DND-41 (cell line): ENCODE data around the gene SMIM5.
A peak's percentile ranks its signal among the peaks of the same experiment; 100 is the strongest.

Experiments
- ATAC-seq: fragments of 200-7000 bp; cut with Tn5 transposase; 3 replicates; pipeline ENCODE4 v1.9.1; 2021; ENCODE audit warnings: low read depth; ENCODE audit not compliant: insufficient read depth
- DNase-seq: peaks from one replicate; pipeline ENCODE4 v3.0.0-alpha.2; 2020
- H2AFZ ChIP-seq: 2 replicates; pipeline ENCODE4 v1.6.0; 2012; ENCODE audit warnings: low read depth, low read length
- H3K27ac ChIP-seq: 2 replicates; pipeline ENCODE4 v1.5.1; 2012; ENCODE audit warnings: low read length, inconsistent platforms
- H3K27me3 ChIP-seq: fragments of 200-600 bp; sonication (generic); 2 replicates; pipeline ENCODE4 v1.6.0; 2012; ENCODE audit warnings: low read length, mild to moderate bottlenecking, inconsistent platforms; ENCODE audit not compliant: insufficient read depth, poor library complexity
- H3K36me3 ChIP-seq: 2 replicates; pipeline ENCODE4 v1.5.1; 2012; ENCODE audit warnings: low read length, inconsistent platforms; ENCODE audit not compliant: insufficient read depth
- H3K4me1 ChIP-seq: 2 replicates; pipeline ENCODE4 v1.5.1; 2012; ENCODE audit warnings: mild to moderate bottlenecking, low read length; ENCODE audit not compliant: insufficient read depth
- H3K4me2 ChIP-seq: 2 replicates; pipeline ENCODE4 v1.6.0; 2012; ENCODE audit warnings: mild to moderate bottlenecking, moderate library complexity, low read length, inconsistent platforms; ENCODE audit not compliant: insufficient read depth
- H3K4me3 ChIP-seq, 2 experiments: fragments of 200-600 bp in 1 of 2; shearing (Covaris generic) in 1 of 2; 2 replicates each; pipeline ENCODE4 v1.5.1; 2012 to 2016; ENCODE audit warnings: inconsistent platforms in 2 of 2, low read length in 2 of 2, mild to moderate bottlenecking in 2 of 2, low read depth in 1 of 2, moderate library complexity in 1 of 2
- H3K79me2 ChIP-seq: 2 replicates; pipeline ENCODE4 v1.6.0; 2012; ENCODE audit warnings: low read length, inconsistent platforms; ENCODE audit not compliant: insufficient read depth
- H3K9ac ChIP-seq: 2 replicates; pipeline ENCODE4 v1.6.0; 2012; ENCODE audit warnings: low read depth, mild to moderate bottlenecking, inconsistent platforms, low read length, moderate library complexity
- H3K9me3 ChIP-seq: 2 replicates; pipeline ENCODE4 v1.5.1; 2012; ENCODE audit warnings: low read length, moderate library complexity, mild to moderate bottlenecking, inconsistent platforms; ENCODE audit not compliant: insufficient read depth, severe bottlenecking
- H4K20me1 ChIP-seq: 2 replicates; pipeline ENCODE4 v1.6.0; 2012; ENCODE audit warnings: low read length; ENCODE audit not compliant: insufficient read depth
- CTCF ChIP-seq: IDR thresholded peaks from 2 replicates; pipeline ENCODE4 v1.5.1; 2012; ENCODE audit warnings: borderline replicate concordance, low read length, moderate library complexity, mild to moderate bottlenecking; ENCODE audit not compliant: poor library complexity, severe bottlenecking; ENCODE audit errors: extremely low read depth
- EZH2 ChIP-seq: IDR thresholded peaks from 3 replicates; pipeline ENCODE4 v1.6.1; 2012; ENCODE audit warnings: borderline replicate concordance, low read depth, mild to moderate bottlenecking, moderate library complexity, low read length, inconsistent platforms; ENCODE audit not compliant: severe bottlenecking

Gene SMIM5

GRCh38 chr17:75619506-75620431 lies 13.5 kb upstream of the SMIM5 start:
- ATAC-seq (peak; percentile 62), DNase-seq (peak; percentile 37)
- Histone ChIP-seq H3K9ac (no peak overlapping the region), H3K27ac (no peak overlapping the region), H3K4me3 (no peak overlapping the region), H3K27me3 (no peaks in the 10 kb centered on the region), H3K4me2 (no peak overlapping the region), H3K36me3 (no peaks in the 10 kb centered on the region), H3K79me2 (no peaks in the 10 kb centered on the region), H3K4me1 (no peaks in the 10 kb centered on the region), H4K20me1 (0 out of 2 replicates have a peak, but pooled peaks cover 2% of the 10 kb centered on the region), H3K9me3 (no peaks in the 10 kb centered on the region), H2AFZ (no peak overlapping the region)
- peak; percentile 72 for TF ChIP-seq CTCF
- TF ChIP-seq EZH2, result no peak

DNA sequence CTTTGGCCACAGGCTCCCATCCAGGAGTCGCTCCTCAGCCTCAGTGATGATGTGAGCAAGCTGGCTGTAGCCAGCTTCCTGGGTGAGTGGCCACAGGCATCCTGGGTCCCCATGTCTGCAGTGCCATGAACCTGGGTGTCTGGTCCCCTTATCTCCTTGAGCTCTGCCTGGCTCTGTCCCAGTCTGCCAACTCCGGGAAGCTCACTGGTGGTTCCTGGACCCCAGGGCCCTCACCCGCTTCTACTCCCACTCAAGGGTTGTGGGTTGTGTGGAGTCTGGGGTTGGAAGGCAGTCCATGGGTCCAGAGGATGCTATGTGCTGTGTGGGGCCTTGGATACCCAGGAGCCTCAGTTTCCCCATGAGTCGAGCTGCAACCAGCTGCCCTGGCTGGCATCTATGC lies 11.7 kb upstream of the SMIM5 start:
- H3K9ac ChIP-seq, result no peak overlapping the region
- no peak for DNase-seq
- no peaks in the 10 kb centered on the region for H3K36me3 ChIP-seq
- H3K79me2 ChIP-seq, result no peaks in the 10 kb centered on the region
- H3K9me3 ChIP-seq, result no peaks in the 10 kb centered on the region
- H3K4me3 ChIP-seq, result no peak overlapping the region
- no peak for TF ChIP-seq EZH2
- TF ChIP-seq CTCF, result no peak
- ATAC-seq, result no peak
- no peaks in the 10 kb centered on the region for H3K4me1 ChIP-seq
- 0 out of 2 replicates have a peak, but pooled peaks cover 7% of the 10 kb centered on the region for H4K20me1 ChIP-seq
- no peak overlapping the region for H3K27ac ChIP-seq
- H3K27me3 ChIP-seq, result no peaks in the 10 kb centered on the region
- no peak overlapping the region for H3K4me2 ChIP-seq
- H2AFZ ChIP-seq, result no peak overlapping the region

DNA sequence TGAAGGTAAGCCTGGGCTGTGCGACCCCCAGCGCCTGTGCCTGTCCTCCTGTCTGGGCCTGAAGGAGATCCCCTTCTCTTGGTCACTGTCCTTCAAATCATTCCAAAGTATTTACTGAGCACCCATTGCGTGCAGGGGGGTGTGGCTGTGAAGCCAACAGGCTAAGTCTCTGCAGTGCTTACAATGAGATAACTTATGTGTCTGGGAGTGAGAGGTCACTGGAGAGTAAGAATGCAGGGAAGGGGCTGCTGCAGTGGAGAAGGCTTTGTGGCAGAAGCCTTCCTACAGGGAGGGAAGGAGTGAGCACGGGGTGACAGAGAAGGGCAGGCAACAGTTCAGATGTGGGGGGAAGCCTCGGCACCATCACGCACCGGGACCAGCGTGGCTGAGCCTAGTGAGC lies 11.2 kb upstream of the SMIM5 start:
- Histone ChIP-seq H3K79me2 (no peaks in the 10 kb centered on the region), H3K4me1 (no peaks in the 10 kb centered on the region), H4K20me1 (0 out of 2 replicates have a peak, but pooled peaks cover 7% of the 10 kb centered on the region), H3K4me3 (no peak overlapping the region), H3K27ac (no peak overlapping the region), H2AFZ (no peak overlapping the region), H3K27me3 (no peaks in the 10 kb centered on the region), H3K9ac (no peak overlapping the region), H3K36me3 (0 out of 2 replicates have a peak, but pooled peaks cover 4% of the 10 kb centered on the region), H3K4me2 (no peak overlapping the region), H3K9me3 (no peaks in the 10 kb centered on the region)
- DNase-seq (no peak), ATAC-seq (no peak)
- TF ChIP-seq EZH2 (no peak), CTCF (no peak)
